Uterus (tissue), 4 donors: Measurements from ENCODE around the gene HOXA11. TPM values are rescaled to one million over a fixed set of nuclear protein-coding genes. Genes with fewer than 3 reads are reported as not detected.

Experiments
- DNase-seq, 2 donors: peaks; one replicate each; pipeline ENCODE4 v3.0.0-alpha.2; 2019 to 2020
- H3K27ac ChIP-seq, 2 donors: fragments of 200-600 bp; sonication (generic); 1 replicate in 1 of 2; 2 replicates in 1 of 2; pipeline ENCODE4 v1.5.1; 2016 to 2018
- H3K27me3 ChIP-seq, 2 donors: fragments of 200-600 bp; sonication (generic); one replicate each; pipeline ENCODE4 v1.5.1; 2018 to 2019; ENCODE audit warnings: control low read depth in 1 of 2
- H3K36me3 ChIP-seq, 2 donors: fragments of 200-600 bp; sonication (generic); one replicate each; pipeline ENCODE4 v1.5.1; 2019; ENCODE audit warnings: control low read depth in 1 of 2
- H3K4me1 ChIP-seq, 2 donors: fragments of 200-600 bp; sonication (generic); one replicate each; pipeline ENCODE4 v1.5.1; 2018 to 2019; ENCODE audit warnings: control low read depth in 1 of 2
- H3K4me3 ChIP-seq, 2 donors: fragments of 200-600 bp; sonication (generic); 1 replicate in 1 of 2; 2 replicates in 1 of 2; pipeline ENCODE4 v1.5.1; 2018 to 2019; ENCODE audit warnings: mild to moderate bottlenecking in 1 of 2
- H3K9me3 ChIP-seq, 2 donors: fragments of 200-600 bp; sonication (generic); one replicate each; pipeline ENCODE4 v1.5.1; 2019; ENCODE audit warnings: control low read depth in 1 of 2
- POLR2A ChIP-seq, 2 donors: fragments of 450-650 bp; IDR thresholded peaks; one replicate each; pipeline ENCODE4 v1.6.1; 2016; ENCODE audit warnings: antibody characterized with exemption in 2 of 2, mild to moderate bottlenecking in 1 of 2, moderate library complexity in 1 of 2
- intact Hi-C: fragments of 100-400 bp; cut with DNase I; formaldehyde crosslinking; loops from one replicate; pipeline ENCODE4 v1.15.1; 2023; ENCODE audit warnings: low total_unique reads
- total RNA-seq, 4 donors: library from RNA; depleted of rRNA in 3 of 4; stranded (reverse); fragments of >200 nt in 3 of 4; gene quantifications; one replicate each; pipeline versions ENCODE4 v1.1.0 to v1.2.4, GENCODE V29; 2014 to 2023
- TF ChIP-seq, protein P1 (sequence below), 4 experiments: fragments of 200-600 bp in 2 of 4; fragments of 450-650 bp in 2 of 4; sonication (generic) in 2 of 4; IDR thresholded peaks; one replicate each; pipeline ENCODE4 v1.5.1; 2016 to 2019; ENCODE audit warnings: antibody characterized with exemption in 4 of 4, mild to moderate bottlenecking in 2 of 4, moderate library complexity in 1 of 4
- donor health status: DM: yes; HTN: yes; CAD: no.

HOXA11 gene
- total RNA-seq, 4 donors from 2014 or later, result 32.4 to 82.0 (median 57.8) TPM

DNA sequence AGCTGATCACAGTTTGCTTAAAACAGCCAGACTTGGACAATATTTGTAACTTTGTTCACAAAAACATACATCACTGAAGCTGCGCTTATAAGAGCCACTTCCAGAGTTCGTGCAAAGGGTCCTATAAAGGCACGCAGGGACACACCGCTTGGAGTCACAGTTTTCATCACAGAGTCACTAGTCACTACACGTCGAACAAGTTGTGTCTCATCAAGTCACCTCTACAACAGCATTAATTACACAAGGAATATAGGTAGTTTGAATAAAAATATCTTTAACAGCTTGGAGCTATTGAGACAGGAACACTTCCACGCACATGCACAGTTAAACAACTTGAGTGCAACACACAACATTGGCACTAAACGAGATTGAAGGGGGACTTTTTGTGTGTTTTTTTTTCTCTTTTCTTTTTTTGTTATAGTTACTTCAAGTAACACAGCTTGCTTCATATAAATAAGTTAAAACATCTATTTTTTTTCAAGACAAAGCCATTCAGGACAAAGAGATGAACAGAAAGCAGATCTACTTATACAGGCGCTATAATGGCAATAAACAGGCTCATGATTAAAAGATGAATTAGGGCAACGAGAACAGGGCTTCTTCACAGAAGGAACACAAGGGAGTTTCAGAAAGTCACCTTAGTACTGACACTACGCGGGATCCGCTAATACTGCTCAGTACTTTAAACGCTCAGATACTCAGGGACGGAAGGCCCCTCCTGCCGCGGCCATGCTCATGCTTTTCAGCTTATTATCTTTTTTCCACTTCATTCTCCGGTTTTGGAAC is 43.7 kb downstream of the HOXA11 start:
- Histone ChIP-seq H3K27ac (peak overlapping the region in 1 of 2 donors; percentile 69), H3K4me1 (no peaks in the 10 kb centered on the region), H3K4me3 (no peak overlapping the region), H3K9me3 (no peaks in the 10 kb centered on the region), H3K36me3 (no peaks in the 10 kb centered on the region), H3K27me3 (no peaks in the 10 kb centered on the region)
- intact Hi-C loops, result loop anchor here (10.0 kb wide), 1 partner anchor 47 kb away; the partner anchor contains the start of gene HOXA1
- no peak for TF ChIP-seq POLR2A (IDR thresholded peaks at IDR 0.05)
- TF ChIP-seq, protein P1, sequence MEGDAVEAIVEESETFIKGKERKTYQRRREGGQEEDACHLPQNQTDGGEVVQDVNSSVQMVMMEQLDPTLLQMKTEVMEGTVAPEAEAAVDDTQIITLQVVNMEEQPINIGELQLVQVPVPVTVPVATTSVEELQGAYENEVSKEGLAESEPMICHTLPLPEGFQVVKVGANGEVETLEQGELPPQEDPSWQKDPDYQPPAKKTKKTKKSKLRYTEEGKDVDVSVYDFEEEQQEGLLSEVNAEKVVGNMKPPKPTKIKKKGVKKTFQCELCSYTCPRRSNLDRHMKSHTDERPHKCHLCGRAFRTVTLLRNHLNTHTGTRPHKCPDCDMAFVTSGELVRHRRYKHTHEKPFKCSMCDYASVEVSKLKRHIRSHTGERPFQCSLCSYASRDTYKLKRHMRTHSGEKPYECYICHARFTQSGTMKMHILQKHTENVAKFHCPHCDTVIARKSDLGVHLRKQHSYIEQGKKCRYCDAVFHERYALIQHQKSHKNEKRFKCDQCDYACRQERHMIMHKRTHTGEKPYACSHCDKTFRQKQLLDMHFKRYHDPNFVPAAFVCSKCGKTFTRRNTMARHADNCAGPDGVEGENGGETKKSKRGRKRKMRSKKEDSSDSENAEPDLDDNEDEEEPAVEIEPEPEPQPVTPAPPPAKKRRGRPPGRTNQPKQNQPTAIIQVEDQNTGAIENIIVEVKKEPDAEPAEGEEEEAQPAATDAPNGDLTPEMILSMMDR (IDR thresholded peaks at IDR 0.05), result no peak
- DNase-seq, result no peak

- intact Hi-C loops, result loop anchor here (10.0 kb wide), 1 partner anchor 45 kb away; the partner anchor contains the start of gene HOXA1
- no peaks in the 10 kb centered on the region for H3K27me3 ChIP-seq
- H3K36me3 ChIP-seq, result no peaks in the 10 kb centered on the region
- no peaks in the 10 kb centered on the region for H3K9me3 ChIP-seq
- no peak for DNase-seq
- H3K27ac ChIP-seq, result peak overlapping the region in 1 of 2 donors; percentile 64
- no peak for TF ChIP-seq POLR2A (IDR thresholded peaks at IDR 0.05)
- TF ChIP-seq, protein P1 (IDR thresholded peaks at IDR 0.05), result no peak
- H3K4me3 ChIP-seq, result no peak overlapping the region
- no peaks in the 10 kb centered on the region for H3K4me1 ChIP-seq
Observed at GRCh38 chr7:27140126-27140857, 44.7 kb downstream of the HOXA11 start.

DNA sequence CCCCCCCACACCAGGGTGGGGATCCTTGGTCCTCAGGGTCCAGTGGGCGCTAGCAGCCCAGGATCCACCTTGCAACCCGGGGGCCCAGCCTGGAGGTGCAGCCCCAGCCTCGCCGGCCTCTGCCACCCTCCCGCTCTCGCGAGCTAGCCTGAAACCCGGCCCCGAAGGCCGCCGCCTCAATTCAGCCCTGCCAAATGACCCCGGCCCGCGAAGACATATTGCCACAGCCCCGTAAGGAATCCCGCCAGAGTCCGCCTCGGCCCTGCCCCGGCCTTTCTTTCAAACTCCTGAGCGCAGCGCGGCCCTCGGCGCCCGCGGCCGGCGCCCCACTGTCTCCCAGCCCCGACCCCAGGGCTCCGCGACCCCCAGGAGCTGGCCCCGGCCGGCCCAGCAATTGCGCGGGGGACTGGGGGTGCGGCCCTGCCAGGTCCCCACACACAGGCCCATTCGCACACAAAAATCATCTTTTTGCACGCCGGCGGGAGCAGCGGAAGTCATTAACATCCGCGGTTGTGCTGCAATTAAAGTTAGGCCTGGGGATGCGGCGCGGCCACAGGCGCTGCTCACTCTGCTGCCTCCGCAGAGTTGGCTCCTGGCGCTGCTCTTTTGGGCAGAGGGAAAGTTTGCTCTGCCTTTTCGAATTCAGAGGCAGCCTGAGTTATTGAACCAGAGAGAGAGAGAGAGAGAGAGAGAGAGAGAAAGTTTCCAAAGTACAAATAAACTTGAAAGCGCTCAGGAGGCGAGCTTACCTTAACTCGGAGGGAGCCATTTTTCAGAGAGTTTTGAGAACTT is 45.5 kb downstream of the HOXA11 start:
- Histone ChIP-seq H3K9me3 (no peaks in the 10 kb centered on the region), H3K4me1 (no peaks in the 10 kb centered on the region), H3K36me3 (no peaks in the 10 kb centered on the region), H3K27ac (peak overlapping the region in 1 of 2 donors; percentile 64), H3K27me3 (no peaks in the 10 kb centered on the region), H3K4me3 (no peak overlapping the region)
- TF ChIP-seq, protein P1 (IDR thresholded peaks at IDR 0.05), result no peak
- TF ChIP-seq POLR2A (IDR thresholded peaks at IDR 0.05), result no peak
- no peak for DNase-seq
- intact Hi-C loops, result loop anchor here (10.0 kb wide), 1 partner anchor 45 kb away; the partner anchor contains the start of gene HOXA1

DNA sequence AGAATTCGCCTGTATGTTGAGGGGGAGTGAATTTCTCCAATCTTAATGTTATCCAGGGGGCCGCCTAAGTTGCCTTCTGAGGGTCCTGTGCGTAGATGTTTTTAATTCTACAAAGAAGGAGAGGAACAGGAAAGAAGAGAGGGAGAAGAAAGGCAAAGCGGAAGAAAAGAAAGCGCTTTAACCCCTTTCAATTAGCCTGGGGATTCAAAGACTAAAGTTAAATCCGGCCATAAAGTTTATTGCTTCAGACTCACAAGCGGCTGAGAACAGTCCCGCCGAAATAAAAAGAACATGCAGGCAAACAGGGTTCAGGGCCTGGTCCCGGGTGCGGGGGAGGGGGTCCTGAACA is 46.1 kb downstream of the HOXA11 start:
- Histone ChIP-seq H3K9me3 (no peaks in the 10 kb centered on the region), H3K4me1 (peaks cover 0 to 3% of the 10 kb centered on the region in 2 donors), H3K4me3 (no peak overlapping the region), H3K27me3 (no peaks in the 10 kb centered on the region), H3K27ac (peak overlapping the region in 1 of 2 donors; percentile 64), H3K36me3 (no peaks in the 10 kb centered on the region)
- intact Hi-C loops, result no loop called here
- DNase-seq, result no peak
- TF ChIP-seq, protein P1 (IDR thresholded peaks at IDR 0.05), result no peak
- TF ChIP-seq POLR2A (IDR thresholded peaks at IDR 0.05), result no peak
